Stimulated activated CD4-positive, alpha-beta T cell treated with anti-CD3 and anti-CD28 coated beads, TNF-alpha, amount 100 ng/mL, for 48 hours (primary cell): Measurements from ENCODE around the gene TNFRSF25.
"Not testable (repeated sequence)": the region's sequence is repeated elsewhere in the genome, so short reads cannot be mapped to it uniquely, and the experiment has no call there.

Source experiments
- DNase-seq, 3 donors: peaks; one replicate each; pipeline ENCODE4 v3.0.0-alpha.2; 2020; ENCODE audit warnings: low read depth in 3 of 3

The TNFRSF25 gene

DNA sequence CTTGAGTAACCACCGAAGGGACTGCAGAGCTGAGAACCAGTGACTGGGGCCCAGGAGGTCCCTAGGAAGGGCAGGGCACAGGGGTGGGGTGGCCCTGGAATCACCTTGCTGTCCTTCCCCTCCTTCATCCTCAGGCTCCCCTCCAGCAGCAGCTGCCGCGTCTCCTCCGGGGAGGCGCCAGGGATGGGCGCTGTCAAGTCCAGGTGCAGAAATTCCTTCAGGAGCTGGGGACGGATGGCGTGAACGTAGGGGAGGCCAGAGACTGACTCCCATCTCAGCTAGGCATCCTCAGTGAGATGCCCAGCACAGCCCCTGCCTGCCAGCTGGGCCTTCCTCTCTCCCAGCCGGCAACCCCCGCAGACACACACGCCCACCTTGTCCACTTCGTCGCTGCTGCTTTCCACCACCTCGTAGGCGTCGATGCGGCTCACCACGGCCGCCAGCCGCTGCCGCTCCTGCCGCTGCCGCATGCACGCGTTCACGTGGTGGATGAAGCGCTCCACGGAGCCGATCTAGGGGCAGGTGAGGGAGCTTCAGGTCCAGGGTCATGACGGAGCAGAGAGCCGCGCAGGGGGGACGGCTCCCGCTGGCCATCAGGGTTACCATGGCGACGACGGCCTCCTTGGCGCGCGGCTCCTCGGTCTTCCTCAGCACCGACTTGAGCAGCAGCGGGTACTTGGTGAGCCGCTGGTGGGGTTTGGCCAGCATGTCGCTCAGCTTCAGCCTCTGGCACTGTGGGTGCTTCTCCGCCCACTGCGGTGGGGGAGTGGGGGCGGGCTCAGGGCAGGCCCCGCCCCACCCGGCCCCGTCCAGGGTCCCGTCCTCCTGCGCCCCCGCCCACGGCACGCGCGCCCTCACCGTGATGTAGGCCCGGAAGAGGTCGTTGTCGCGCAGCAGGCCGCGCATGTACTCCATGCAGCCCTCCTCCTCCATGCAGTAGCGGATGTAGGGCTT, 4.4 kb upstream of the TNFRSF25 start:
- DNase-seq: no peak

DNA sequence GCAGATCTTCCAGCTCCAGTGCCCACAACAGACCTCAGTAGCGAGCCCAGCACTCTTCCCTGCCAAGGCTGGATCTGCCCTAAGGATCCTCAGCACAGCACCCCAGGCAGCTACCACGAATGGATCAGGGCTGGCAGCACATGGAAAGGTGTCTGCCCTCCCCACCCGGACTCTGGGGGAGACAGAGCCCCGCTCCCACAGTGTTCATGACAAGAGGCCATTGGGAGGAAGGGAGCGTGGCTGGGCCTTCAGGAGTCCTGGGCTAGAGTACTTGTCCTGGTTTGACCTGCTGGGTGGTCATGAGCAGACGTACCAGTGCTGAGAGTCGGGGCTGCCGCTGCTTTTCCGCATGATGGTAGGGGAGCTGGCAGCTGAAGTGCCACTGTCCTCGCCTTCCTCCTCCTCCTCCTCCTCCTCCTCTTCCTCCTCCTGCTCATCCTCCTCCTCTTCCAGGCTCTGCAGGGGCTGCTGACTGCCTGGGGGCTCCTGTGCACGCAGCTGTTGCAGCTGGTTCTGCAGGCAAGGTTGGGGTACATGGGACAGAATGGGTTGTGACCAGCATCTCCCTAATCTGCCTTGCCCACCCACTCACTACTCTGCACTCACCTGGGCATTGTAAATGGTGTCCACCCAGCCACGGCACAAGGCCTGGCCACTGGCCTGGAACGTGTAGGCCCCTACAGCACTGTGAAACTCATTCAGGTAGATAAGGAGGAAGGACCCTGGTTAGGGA, 2.9 kb upstream of the TNFRSF25 start:
- DNase-seq: no peak

DNA sequence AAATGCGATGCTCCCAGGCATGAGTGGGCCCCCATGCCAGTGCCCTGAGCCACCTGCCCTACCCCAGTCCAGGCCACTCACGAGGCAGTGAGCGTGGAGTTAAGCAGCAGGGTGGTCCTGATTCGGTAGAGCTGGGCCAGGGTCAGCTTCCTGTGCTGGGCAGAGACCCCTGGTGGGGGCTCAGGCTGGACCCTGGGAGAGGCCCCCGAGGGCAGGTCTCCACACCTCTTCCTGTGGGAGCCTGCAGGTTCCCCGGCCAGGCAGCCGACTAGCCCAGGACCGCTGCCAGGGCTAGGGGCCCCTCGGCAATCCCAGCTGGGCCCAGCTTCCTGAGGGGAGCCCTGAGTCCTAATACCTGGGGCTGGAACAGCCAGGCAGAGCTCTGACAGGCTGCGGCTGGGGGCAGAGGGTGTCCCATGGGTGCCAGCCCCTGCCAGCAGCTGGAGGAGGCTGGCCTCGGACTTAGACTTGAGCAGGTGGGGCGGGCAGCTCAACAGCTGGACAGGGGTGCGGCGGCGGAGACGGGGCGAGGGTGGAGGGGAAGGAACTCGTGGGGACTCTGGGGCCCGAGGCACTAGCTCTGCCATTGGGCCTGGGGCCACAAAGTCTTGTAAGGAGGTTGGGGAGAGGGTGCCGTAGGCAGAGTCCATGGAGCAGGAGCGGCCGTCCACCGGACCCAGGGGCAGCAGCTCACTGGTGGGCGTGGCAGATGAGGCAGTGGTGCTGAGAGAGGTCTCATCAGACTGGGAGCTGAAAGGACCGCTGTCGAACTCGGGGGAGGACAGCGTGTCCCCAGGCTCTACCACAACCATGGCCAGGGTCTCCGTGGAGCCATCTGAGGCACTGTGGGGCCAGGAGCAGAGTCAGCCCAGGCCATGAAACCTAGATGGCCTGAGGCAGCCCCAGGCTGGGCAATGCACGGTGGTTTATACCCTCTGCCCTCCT, 2.0 kb upstream of the TNFRSF25 start:
- no peak for DNase-seq

DNA sequence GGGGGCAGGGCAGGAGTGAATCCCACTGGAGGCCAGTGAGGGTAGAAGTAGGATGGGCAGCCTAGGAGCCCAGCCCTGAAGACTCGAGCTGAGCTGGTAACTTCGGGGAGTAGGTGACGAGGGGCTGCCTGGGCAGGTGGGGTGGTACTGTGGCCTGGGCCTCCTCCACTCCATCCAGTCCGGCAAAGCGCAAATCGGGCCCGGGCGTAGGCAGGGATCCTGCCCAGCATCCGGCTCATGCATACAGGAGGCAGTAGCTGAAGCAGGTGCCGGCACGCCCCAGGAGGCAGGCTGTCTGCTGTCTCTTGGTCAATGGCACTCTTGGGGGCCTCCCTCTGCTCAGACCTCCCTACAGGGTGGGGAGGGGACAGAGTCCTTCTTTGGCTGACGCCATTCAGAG, 1.3 kb upstream of the TNFRSF25 start:
- DNase-seq: no peak

DNA sequence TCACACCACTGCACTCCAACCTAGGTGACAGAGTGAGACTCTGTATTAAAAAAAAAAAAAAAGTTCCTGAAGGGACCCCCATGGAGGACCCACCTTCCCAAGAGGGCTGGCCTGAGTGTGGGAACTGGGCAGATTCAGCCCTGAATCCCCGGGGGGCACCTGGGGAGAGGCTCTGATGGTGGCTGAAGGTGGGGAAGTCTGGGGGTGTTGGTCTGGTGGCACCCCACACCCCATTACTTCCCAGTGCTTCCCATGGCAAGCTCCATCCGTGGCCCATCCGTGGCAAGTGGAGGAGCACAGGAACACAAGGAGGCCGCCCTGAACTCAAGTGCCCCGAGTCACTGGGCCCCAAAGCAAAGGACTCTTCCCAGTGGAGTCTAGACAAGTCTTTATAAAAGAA, 778 bp upstream of the TNFRSF25 start:
- DNase-seq: no peak

DNA sequence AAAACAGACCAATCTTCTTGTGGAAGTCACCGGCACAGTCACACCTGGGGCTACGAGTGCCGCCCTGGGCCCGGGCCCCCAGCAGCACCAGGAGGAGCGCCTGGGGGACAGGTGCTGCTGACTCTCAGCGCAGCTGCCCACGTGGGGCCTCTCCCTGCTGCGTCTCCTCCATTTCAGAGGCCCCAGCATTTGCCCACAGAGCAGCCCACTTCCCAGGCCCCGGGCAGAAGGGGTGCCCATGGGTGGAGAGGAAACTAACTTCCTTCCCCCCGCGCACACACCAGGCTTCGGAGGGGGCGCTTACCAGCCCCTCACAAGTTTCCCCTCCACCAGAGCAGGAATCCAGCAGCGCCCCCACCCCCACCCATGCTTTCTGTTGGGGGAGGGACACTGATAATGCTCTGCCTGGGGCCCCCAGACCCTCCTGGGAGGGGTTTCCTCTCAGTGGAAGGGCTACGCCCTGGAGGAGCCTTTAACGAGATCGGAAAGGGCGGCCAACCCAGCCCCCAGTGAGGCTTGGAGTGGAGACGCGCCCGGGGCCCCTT, 440 bp downstream of the TNFRSF25 start:
- no peak for DNase-seq

DNA sequence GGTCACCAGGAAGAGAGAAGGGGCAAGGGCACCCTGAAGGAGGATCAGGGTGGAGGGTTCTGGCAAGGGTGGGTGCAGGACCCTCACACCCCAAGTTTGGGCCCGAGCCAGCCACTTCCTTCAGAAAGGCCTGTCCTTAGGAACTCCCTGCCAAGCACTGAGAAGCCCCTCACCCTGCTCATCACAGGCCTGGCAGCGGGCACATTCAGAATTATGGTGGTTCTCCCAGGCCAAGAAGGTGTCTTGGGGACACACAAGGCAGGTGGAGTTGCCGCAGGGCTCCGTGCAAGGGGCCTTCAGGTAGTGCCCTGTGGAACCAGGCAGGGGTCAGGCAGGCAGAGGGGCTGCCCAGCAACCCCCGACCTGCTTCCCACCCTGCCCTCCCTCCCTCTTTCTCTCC, 1.1 kb downstream of the TNFRSF25 start:
- no peak for DNase-seq

DNA sequence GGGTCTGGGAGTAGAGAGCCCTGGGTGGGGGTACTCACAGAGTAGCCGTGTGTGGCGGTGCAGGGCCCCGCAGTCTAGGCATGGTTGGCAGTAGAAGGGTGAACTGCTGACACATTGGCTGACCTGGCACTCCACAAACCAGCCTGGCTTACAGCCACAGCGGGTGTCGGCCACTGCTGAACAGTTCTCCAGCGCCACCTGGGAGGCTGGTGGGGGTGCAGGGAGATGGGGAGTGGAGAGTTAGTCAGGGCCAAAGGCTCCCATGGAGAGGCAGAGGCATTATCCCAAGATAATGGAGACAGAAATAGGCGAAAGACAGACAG, 1.5 kb downstream of the TNFRSF25 start:
- no peak for DNase-seq

DNA sequence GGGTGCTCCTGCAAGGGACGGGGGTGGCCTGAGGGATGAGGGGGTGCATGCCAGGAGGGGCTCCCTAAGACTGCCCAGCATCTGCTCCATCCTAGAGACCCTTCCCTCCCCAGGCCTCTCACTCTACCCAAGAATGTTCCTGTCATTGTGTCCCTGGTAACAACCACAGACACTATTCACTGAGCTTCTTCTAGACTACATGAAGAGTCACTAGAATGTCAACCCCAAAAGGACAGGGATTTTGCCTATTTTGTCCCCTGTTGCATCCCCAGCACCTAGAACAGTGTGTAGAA, 2.9 kb downstream of the TNFRSF25 start:
- no peak for DNase-seq

DNA sequence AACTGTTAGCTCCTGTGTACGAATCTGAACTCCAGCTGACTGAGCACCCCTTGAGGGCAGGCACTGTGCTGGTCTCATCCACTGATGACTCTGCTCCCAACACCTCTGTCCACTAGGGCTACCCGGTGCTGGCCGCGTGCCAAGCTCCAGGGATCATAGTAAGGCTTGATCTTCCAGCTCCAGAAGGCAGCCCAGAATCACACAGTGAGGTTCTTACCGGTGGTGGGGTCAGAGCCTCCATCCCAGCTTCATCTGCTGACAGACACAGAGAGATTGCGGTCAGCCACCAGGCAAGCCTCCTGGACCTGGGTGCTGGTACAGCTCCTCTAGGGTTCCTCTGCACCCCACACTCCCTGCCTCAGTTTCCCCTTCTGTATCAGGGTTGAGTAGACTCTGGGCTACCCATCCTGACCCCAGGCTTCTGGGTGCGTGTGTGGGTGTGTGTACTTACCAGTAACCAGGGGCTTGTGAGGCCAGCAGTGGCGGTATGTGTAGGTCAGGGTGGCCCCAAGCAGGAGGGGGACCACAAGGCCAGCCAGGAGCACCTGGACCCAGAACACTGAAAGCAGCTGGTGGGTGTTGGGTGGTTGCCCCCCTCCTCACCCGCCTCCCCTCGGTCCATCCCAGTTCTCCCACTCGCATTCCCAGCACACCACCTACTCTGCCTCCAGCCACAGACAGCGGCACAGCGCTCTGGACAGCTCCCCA, 3.4 kb downstream of the TNFRSF25 start:
- DNase-seq: no peak

DNA sequence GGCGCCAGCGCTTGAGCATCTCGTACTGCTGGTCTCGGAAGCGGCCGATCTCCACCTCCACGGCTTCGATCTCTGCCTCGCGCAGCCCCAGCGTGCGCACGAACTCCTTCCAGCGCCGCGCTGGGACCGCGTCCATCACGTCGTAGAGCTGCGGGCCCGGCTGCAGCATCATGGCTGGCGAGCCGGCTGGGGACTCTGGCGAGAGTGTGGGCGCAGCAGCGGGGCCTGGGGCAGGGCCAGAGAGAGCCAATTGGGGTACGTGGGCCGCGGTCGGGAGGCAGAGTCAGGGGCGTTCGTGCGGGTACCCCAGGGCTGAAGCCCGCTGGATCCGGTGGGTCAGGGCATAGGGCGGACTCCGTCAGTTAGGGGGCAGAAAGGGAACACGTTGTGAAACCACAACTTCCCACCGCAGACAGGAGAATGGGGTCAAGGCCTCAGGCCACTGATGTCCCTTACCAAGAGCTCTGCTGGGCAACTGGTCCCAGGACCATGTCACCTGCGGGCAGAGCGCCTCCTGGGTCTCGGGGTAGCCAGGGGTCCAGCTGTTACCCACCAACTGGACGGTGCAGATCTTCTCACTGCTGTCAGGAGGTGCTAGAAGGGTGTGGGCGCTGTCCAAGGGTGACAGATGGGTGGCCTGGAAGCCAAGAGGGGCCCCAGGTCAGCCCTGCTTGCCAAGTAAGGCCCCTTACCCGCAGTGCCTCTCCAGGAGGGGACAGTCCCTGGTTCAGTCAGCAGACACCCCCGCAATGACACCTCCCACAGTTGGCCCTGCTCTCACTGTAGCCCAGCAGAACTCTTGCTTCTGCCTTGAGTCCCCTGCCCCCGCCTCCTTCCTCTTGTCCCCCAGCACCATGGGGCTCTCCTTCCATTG, 4.2 kb downstream of the TNFRSF25 start:
- no peak for DNase-seq

DNA sequence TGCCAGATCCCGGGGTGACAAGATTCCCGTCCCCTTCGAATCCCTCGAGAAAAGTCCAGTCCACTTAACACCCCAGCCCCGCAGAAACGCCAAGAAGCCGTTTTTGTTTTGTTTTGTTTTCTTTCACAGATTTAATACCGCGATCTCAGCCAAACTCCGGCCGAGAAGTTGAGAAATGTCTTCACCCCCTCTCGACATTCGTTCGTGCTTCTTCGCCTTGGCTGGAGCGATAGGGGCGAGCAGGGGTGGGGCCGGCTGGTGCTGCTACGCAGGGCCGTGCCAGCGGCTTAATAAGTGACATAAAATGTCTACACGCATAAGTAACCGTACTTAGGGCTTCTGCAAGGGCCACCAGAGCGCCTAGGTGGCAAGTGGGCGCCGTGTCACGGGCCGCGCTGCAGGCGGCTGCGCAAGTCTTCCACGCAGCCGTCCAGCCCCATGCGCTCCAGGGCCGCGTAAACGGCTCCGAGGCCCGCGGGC, 4.9 kb downstream of the TNFRSF25 start:
- no peak for DNase-seq

DNA sequence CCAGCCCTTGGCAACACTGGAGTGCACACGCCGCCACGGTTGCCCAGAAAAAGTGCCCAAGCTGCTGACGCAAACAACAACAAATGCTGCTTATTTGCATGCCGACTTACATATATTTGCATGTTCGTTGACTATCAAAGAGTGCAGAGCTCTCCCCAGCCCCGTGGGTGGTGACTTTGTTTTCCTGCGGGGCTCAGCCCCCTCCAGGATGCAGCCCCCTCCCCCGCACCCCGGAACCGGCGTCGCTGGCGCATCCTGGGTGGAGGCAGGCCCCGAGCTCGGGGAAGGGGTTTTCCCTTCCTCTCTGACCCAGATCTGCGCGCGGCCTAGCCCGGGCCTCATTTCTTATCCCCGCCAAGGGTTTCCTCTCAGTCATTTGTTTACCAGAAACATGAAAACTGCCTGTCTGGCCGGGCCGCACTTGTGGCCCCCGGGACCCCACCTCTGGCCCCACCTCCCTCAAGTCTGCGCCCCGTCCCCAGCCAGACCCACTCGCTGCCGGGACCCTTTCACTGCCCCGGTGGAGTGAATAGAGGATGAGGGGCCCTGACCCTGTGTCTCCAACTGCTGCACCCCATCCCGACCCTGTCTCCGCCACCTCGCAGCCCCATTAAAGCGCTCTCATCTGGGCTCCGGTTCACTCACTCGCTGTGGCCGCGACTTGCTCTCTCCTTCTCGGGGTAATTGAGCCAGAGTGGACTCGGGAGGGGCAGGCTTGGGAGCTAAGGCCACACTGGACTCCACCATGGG, 5.5 kb downstream of the TNFRSF25 start:
- DNase-seq: peak; percentile 62 to 77 (median 64)

DNA sequence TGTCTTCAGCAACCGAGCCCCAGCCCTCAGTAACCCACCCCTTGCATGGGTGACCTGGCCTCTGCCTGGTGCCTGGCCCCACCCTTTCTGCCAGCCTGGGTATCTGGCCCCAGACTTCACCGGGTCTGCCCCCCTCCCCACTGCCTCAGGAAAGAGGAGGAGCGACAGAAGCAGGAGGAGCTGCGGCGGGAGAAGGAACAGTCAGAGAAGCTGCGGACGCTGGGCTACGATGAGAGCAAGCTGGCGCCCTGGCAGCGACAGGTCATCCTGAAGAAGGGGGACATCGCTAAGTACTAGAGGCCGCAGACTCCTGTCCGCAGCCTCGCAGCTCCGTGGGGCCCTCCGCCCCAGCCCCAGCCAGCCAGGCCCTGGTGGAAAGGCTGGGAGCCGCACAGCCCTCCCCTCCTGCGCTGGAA, 6.1 kb downstream of the TNFRSF25 start:
- no peak for DNase-seq

DNA sequence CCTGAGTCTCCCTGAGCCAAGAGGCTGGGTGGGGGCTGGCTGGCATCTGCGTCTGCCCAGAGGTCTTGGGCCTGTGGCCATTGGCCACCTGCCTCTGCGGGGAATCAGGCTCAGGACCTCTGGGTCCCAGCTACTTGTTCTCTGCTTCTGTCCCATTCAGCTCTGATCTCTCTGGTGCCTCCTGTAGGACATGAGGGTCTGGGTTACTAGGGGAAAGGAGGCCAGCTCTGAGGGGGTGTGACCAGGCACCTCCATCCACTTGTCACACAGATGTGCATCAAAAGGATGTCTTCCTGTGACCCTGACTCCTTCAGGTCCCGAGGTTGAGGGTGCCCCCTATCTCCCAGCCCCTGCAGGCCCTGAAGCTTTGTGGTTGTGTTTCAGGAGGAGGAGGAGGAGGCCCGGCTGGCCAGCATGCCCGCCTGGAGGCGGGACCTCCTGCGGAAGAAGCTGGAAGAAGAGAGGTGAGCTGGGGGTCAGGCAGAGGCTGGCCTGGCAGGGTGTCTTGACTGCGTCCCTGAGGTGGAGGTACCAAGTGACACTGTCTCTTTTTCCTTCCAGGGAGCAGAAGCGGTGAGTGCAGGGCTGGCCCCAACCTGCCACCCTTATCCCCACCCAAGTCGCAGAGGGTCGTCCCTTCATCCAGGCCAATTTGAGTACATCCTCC, 9.0 kb downstream of the TNFRSF25 start:
- no peak for DNase-seq

DNA sequence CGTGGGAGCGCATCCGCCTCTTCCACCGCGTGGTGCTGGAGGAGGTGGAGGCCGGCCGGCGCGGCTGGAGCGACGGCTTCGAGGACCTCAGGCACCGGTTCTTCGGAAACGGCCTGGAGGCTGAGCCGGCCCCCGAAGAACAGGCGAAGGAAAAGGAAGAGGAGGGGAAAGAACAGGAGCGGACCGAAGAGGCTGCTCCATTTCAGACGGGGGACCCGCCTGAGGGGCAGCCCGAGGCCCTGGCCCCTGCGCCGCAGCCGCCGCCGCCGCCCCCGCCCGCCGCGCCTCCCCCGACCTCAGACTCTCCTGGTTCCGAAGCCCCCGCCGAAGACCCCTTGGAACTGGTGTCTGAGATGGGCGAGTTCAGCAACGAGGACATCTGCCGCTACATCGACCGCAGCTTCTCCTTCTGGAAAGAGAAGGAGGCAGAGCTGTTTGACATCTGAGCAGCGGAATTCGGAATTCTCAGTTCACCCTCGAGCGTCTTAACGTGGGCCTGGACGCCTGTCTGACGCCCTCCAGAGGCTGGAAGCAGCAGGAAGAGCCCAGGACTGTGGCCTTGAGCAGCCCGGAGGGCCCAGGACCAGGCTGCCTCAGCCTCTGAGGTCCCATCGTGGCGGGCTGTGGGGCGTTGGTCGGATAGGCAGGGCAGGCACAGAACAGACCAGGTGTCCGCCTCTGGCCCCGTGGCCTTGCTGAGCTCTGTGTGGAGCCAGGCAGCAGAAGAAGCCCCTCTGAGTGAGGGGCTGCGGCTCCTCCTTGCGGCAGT, 10.0 kb downstream of the TNFRSF25 start:
- not testable (repeated sequence) for DNase-seq

DNA sequence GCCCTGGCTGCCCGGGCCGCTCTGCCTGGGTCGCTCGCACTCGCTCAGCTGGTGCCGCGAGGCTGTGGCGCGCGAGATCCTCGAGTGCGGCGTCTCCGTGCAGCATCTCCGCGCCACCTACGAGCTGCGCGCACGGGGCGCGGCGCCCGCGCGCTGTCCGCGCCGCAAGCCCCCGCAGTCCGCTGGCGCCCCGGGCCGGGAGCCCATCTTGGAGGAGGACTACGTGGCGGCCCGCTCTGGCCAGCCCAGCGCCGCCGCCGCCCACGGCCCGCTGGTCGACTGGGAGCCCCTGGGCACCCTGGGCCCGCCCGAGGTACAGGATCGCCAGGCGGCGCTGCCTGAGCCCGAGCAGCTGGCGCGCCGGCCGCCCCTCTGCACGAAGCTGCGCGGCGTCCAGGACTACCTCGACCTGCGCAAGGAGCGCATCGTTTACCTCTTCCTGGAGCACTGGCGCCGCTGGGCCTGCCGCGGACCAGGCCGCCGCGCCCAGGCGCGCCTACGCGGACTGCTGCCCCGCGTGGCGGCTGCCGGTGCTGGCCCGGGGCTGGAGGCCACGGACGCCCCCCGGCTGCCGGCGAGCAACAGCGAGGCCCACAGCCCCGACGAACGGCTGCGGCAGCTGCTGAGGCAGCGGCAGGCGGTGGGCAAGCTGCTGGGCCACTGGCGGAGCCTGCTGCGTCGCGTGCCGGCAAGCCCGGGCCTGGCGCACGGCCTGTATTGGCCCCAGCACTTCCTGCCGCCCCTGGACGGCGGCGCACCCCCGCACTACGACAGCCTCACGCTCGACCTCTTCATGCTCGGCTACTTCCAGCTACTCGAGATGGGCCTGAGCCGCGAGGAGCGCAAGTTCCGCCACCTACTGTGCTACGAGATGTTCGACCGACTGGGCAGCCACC, 10.9 kb downstream of the TNFRSF25 start:
- DNase-seq: no peak
